Adrenal gland (tissue), 12 donors: ENCODE results near the gene CMC4. TPM values are rescaled to one million over a fixed set of nuclear protein-coding genes. Genes with fewer than 3 reads are reported as not detected.

ENCODE experiments used
- DNase-seq, 7 donors: peaks; one replicate each; pipeline ENCODE4 v3.0.0-alpha.2; 2019 to 2020
- H3K27ac ChIP-seq, 5 donors: fragments of 200-600 bp; sonication (generic) in 4 of 5; 1 replicate in 3 of 5; 2 replicates in 2 of 5; pipeline versions ENCODE4 v1.5.1 to v1.8.0; 2016 to 2020; ENCODE audit warnings: mild to moderate bottlenecking in 1 of 5
- H3K27me3 ChIP-seq: fragments of 200-600 bp; 2 replicates; pipeline ENCODE4 v1.8.0; 2021
- H3K36me3 ChIP-seq, 2 donors: fragments of 200-600 bp; replicated peaks in 1 of 2; 1 replicate in 1 of 2; 2 replicates in 1 of 2; pipeline versions ENCODE4 v1.5.1 to v1.8.0; 2018 to 2022
- H3K4me1 ChIP-seq, 2 donors: fragments of 200-600 bp; replicated peaks in 1 of 2; 1 replicate in 1 of 2; 2 replicates in 1 of 2; pipeline versions ENCODE4 v1.5.1 to v1.8.0; 2018 to 2021
- H3K4me3 ChIP-seq, 4 donors: fragments of 200-600 bp; sonication (generic) in 3 of 4; one replicate each; pipeline ENCODE4 v1.5.1; 2016 to 2018
- H3K9me3 ChIP-seq, 3 donors: fragments of 200-600 bp; sonication (generic) in 1 of 3; replicated peaks in 1 of 3; 1 replicate in 2 of 3; 2 replicates in 1 of 3; pipeline versions ENCODE4 v1.5.1 to v1.8.0; 2016 to 2021
- CTCF ChIP-seq, 6 experiments: fragments of 450-650 bp in 4 of 6; fragments of 200-600 bp in 2 of 6; sonication (generic) in 1 of 6; IDR thresholded peaks; 1 replicate in 5 of 6; 2 replicates in 1 of 6; pipeline versions ENCODE4 v1.5.1 to v1.8.0; 2016 to 2021; ENCODE audit warnings: antibody characterized with exemption in 6 of 6, mild to moderate bottlenecking in 2 of 6, moderate library complexity in 1 of 6
- POLR2A ChIP-seq, 2 donors: fragments of 450-650 bp; IDR thresholded peaks; one replicate each; pipeline ENCODE4 v1.6.1; 2017; ENCODE audit warnings: antibody characterized with exemption in 2 of 2, mild to moderate bottlenecking in 2 of 2, moderate library complexity in 1 of 2
- WGBS, 4 donors: extraction: QIAGEN DNeasy Blood & Tissue Kit in 2 of 4; methylation state at CpG; one replicate each; pipeline versions ENCODE4 v1.1.5 to v1.1.7; 2013 to 2017; 5-methylcytosine and 5-hydroxymethylcytosine counted together
- intact Hi-C, 2 donors: fragments of 100-400 bp; cut with DNase I; formaldehyde crosslinking; loops; one replicate each; pipeline versions ENCODE4 v1.14.1 to v1.15.0; 2022 to 2023
- polyA plus RNA-seq, 3 donors: library from polyadenylated mRNA; stranded (reverse); fragments of 200-250 nt in 2 of 3; fragments of 350-450 nt in 1 of 3; fragmentation: Illumina TruSeq in 1 of 3; extraction: RNeasy Lipid Tissue Mini Kit (QIAGEN cat#74804) in 1 of 3; gene quantifications; one replicate each; pipeline ENCODE4 v1.2.3, GENCODE V29; 2013 to 2014
- total RNA-seq, 9 donors: library from RNA; depleted of rRNA in 4 of 9; stranded (reverse); fragments of >200 nt in 4 of 9; fragments of 120-200 nt in 1 of 9; fragmentation: NEBNext Ultra II Directional in 1 of 9; extraction: Animal tissue kit (Norgen Biotek cat#: 25700) in 1 of 9; gene quantifications; one replicate each; pipeline versions ENCODE4 v1.1.0 to v1.2.4, GENCODE V29; 2013 to 2023
- donor health status: healthy with polysubstance abuse.
- donor health status: Bipolar disorder and iron deficiency.
- donor health status: DM: yes; HTN: yes; CAD: no.
- donor health status: DM: no; HTN: no; CAD: no.
- donor health status: DM: no; HTN: no; CAD: no.
- donor health status: DM: yes; HTN: yes; CAD: no.

CMC4 gene
- total and polyA plus RNA-seq, 12 donors, result 5.0 to 32.5 (median 13.7) TPM

GRCh38 chrX:155070038-155070437, 898 bp downstream of the CMC4 start:
- peaks cover 0 to 9% of the 10 kb centered on the region in 2 donors for H3K36me3 ChIP-seq
- 16 to 43% (median 30%) methylated on average over 12 of the region's 12 CpGs for WGBS, 4 donors
- H3K27ac ChIP-seq, result peak overlapping the region in 2 of 5 donors; percentile 71 to 86
- peak overlapping the region in 2 of 4 donors; percentile 36 to 59 for H3K4me3 ChIP-seq
- peaks cover 0 to 10% of the 10 kb centered on the region in 2 donors for H3K4me1 ChIP-seq
- no peak for TF ChIP-seq CTCF (IDR thresholded peaks at IDR 0.05)
- TF ChIP-seq POLR2A (IDR thresholded peaks at IDR 0.05), result no peak
- intact Hi-C loops, result no loop called here
- no peaks in the 10 kb centered on the region for H3K27me3 ChIP-seq
- H3K9me3 ChIP-seq, result no peaks in the 10 kb centered on the region
- DNase-seq, result no peak

GRCh38 chrX:155069414-155069813, 1.5 kb downstream of the CMC4 start:
- Histone ChIP-seq H3K36me3 (peaks cover 0 to 9% of the 10 kb centered on the region in 2 donors), H3K4me3 (peak overlapping the region in 1 of 4 donors; percentile 59), H3K4me1 (peaks cover 0 to 10% of the 10 kb centered on the region in 2 donors), H3K27ac (no peak overlapping the region), H3K27me3 (no peaks in the 10 kb centered on the region), H3K9me3 (no peaks in the 10 kb centered on the region)
- WGBS, 4 donors, result 72 to 100% (median 94%) methylated on average over 1 of the region's 1 CpG
- TF ChIP-seq POLR2A (IDR thresholded peaks at IDR 0.05) (no peak), CTCF (IDR thresholded peaks at IDR 0.05) (no peak)
- DNase-seq, result no peak
- intact Hi-C loops, result no loop called here

GRCh38 chrX:155068165-155068564, 2.8 kb downstream of the CMC4 start:
- 14 to 58% (median 36%) methylated on average over 1 of the region's 1 CpG for WGBS, 4 donors
- peak in 5 of 7 donors; percentile 34 to 52 (median 46) for DNase-seq
- Histone ChIP-seq H3K9me3 (no peaks in the 10 kb centered on the region), H3K27ac (peak overlapping the region in 2 of 5 donors; percentile 24), H3K4me1 (peaks cover 0 to 10% of the 10 kb centered on the region in 2 donors), H3K4me3 (no peak overlapping the region), H3K27me3 (no peaks in the 10 kb centered on the region), H3K36me3 (peaks cover 0 to 1% of the 10 kb centered on the region in 2 donors)
- TF ChIP-seq POLR2A (IDR thresholded peaks at IDR 0.05) (no peak), CTCF (IDR thresholded peaks at IDR 0.05) (no peak)
- intact Hi-C loops, result no loop called here

GRCh38 chrX:155065035-155065734, 5.8 kb downstream of the CMC4 start:
- WGBS, 4 donors, result 71 to 75% (median 73%) methylated on average over 7 to 8 of the region's 8 CpGs
- H3K9me3 ChIP-seq, result no peaks in the 10 kb centered on the region
- H3K36me3 ChIP-seq, result no peaks in the 10 kb centered on the region
- no peak overlapping the region for H3K4me3 ChIP-seq
- H3K27me3 ChIP-seq, result no peaks in the 10 kb centered on the region
- H3K4me1 ChIP-seq, result no peaks in the 10 kb centered on the region
- DNase-seq, result peak in 1 of 7 donors; percentile 18
- H3K27ac ChIP-seq, result peak overlapping the region in 4 of 5 donors; percentile 14 to 55 (median 16)
- TF ChIP-seq POLR2A (IDR thresholded peaks at IDR 0.05) (no peak), CTCF (IDR thresholded peaks at IDR 0.05) (no peak)
- intact Hi-C loops, result no loop called here
